LNCAP (cell line): ENCODE measurements around the gene MYH15.

Source experiments
- TF ChIP-seq, protein P1 (sequence below): fragments of 450-650 bp; IDR thresholded peaks from 2 replicates; pipeline ENCODE4 v1.5.1; 2017; ENCODE audit warnings: mild to moderate bottlenecking

MYH15 gene

DNA sequence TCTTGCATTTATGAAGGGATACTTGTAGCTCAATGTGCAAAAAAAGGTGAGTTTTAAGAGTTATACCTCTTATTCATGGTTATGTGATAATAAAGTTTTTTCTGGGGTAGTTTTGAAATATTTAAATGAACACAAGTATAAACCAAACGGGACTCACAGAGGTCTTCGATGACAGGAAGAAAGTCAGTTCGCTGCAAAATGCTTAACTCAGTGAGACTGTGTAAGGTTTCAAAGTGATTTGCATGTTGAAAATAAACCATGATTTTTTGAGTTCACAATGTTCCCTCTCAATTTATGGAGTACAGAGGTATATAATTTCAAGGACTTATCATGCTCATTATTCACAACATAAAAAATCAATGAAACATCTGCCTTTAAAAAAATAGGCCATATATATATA is 36.3 kb upstream of the MYH15 start:
- TF ChIP-seq, protein P1, sequence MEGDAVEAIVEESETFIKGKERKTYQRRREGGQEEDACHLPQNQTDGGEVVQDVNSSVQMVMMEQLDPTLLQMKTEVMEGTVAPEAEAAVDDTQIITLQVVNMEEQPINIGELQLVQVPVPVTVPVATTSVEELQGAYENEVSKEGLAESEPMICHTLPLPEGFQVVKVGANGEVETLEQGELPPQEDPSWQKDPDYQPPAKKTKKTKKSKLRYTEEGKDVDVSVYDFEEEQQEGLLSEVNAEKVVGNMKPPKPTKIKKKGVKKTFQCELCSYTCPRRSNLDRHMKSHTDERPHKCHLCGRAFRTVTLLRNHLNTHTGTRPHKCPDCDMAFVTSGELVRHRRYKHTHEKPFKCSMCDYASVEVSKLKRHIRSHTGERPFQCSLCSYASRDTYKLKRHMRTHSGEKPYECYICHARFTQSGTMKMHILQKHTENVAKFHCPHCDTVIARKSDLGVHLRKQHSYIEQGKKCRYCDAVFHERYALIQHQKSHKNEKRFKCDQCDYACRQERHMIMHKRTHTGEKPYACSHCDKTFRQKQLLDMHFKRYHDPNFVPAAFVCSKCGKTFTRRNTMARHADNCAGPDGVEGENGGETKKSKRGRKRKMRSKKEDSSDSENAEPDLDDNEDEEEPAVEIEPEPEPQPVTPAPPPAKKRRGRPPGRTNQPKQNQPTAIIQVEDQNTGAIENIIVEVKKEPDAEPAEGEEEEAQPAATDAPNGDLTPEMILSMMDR, result no peak

DNA sequence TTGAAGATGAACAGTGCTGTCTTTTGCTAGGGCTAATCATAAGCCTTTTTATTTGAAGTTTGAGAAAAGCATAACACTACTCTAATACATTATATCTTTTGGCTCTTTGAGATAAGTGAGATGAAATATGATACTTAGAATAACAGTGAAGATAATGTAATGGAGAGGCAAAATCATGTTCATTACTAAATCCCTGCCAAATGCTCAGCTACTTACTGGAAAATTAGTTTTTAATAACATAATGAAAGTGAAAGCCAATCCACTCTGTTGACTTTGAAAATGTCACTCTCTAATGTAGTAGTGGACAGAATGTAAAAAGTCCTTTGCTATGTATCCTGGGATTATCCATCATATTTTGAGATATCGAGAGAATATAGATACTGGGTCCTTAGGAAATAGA is 35.9 kb upstream of the MYH15 start:
- TF ChIP-seq, protein P1, result no peak

DNA sequence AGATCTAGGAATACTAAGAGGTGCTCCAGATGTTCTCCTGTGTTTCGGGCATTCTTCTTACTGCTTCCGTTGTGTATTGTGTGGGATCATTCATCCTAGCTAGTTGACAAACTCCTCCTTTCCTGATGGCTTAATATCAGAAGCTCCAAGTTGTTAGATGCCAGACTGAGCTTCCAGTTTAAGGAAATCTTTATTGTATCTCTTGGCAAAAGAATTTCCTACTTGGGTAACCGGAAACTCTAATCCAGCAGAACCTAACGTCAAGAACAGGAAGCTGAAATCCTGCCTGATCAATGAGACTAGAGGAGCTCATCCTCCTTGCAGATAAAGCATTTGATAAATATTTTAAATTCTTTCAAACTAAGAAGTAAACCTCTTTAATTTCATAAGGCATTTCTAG is 27.7 kb upstream of the MYH15 start:
- TF ChIP-seq, protein P1, result no peak

- TF ChIP-seq, protein P1, result no peak
Observed at GRCh38 chr3:108528459-108529252, 18.3 kb upstream of the MYH15 start.

DNA sequence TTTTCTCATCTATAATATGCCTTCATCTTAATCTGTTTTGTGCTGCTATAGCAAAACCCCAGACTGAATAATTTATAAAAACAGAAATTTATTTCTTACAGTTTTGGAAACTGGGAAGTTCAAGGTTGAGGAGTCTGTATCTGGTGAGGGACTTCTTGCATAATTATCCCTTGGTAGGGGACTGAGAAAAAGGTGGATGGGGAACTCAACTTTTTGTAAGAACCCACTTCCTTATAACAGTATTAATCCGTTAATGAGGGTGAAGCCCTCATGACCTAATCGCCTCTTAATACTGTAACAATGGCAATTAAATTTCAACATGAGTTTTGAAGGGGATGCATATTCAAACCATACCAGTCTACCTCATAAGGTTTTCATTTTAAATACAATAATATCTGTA is 17.4 kb upstream of the MYH15 start:
- TF ChIP-seq, protein P1, result no peak

- TF ChIP-seq, protein P1, result no peak
Observed at GRCh38 chr3:108527109-108527508, 16.7 kb upstream of the MYH15 start.

GRCh38 chr3:108525971-108526370 is 15.6 kb upstream of the MYH15 start:
- TF ChIP-seq, protein P1, result no peak

DNA sequence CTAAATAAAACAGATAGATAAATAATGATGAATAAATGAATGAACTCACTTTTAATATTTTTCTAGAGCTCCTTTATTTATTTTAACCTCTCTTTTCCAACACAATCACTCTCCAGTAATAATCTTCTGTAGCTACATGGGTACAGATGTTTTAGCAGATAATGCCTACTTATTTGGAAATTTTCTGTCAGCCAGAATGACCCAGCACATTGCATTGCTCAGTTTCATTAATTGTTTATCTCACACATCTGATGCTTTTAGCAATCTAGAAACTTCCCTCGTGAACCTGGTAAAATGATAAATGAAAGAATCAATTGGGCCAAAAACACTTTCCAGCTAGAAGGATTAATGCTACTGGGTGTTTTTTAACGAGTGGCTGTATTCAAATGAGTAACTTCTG is 14.9 kb upstream of the MYH15 start:
- TF ChIP-seq, protein P1, result no peak
